Osteocyte (in vitro differentiated cells): ENCODE results near the gene TMEM132C. TPM values are rescaled to one million over a fixed set of nuclear protein-coding genes. Genes with fewer than 3 reads are reported as not detected.

Experiments
- DNase-seq: peaks from one replicate; pipeline ENCODE4 v3.0.0; 2021; ENCODE audit warnings: mixed read lengths; ENCODE audit not compliant: unreplicated experiment; ENCODE audit errors: extremely low spot score
- H3K27ac Mint-ChIP-seq: one replicate; pipeline ENCODE4 v1.8.0; 2021; ENCODE audit warnings: mild to moderate bottlenecking, mixed read lengths; ENCODE audit not compliant: unreplicated experiment
- H3K27me3 Mint-ChIP-seq: one replicate; pipeline ENCODE4 v1.8.0; 2021; ENCODE audit warnings: mixed read lengths; ENCODE audit not compliant: unreplicated experiment
- H3K36me3 Mint-ChIP-seq: one replicate; pipeline ENCODE4 v1.8.0; 2021; ENCODE audit warnings: mixed read lengths; ENCODE audit not compliant: unreplicated experiment
- H3K4me1 Mint-ChIP-seq: one replicate; pipeline ENCODE4 v1.8.0; 2021; ENCODE audit warnings: mixed read lengths; ENCODE audit not compliant: unreplicated experiment
- H3K4me3 Mint-ChIP-seq: one replicate; pipeline ENCODE4 v1.8.0; 2021; ENCODE audit warnings: mild to moderate bottlenecking, moderate library complexity, mixed read lengths; ENCODE audit not compliant: unreplicated experiment
- H3K9me3 Mint-ChIP-seq: one replicate; pipeline ENCODE4 v1.8.0; 2021; ENCODE audit warnings: mixed read lengths; ENCODE audit not compliant: unreplicated experiment
- CTCF ChIP-seq: fragments of 200-600 bp; sonication (generic); IDR thresholded peaks from 2 replicates; pipeline ENCODE4 v1.5.0; 2021; ENCODE audit warnings: antibody characterized with exemption, mild to moderate bottlenecking, moderate library complexity
- total RNA-seq: library from RNA; stranded (reverse); gene quantifications from 2 replicates; pipeline ENCODE4 v1.2.1, GENCODE V29; 2021

Gene TMEM132C
- total RNA-seq, 1 donor from 2014 or later, result not detected

GRCh38 chr12:128509170-128509569 is 242.2 kb downstream of the TMEM132C start:
- DNase-seq, result no peak
- peaks cover 36% of the 10 kb centered on the region for H3K9me3 Mint-ChIP-seq
- TF ChIP-seq CTCF, result no peak
- no peak overlapping the region for H3K27ac Mint-ChIP-seq
- no peaks in the 10 kb centered on the region for H3K4me1 Mint-ChIP-seq
- no peak overlapping the region for H3K4me3 Mint-ChIP-seq
- H3K27me3 Mint-ChIP-seq, result no peaks in the 10 kb centered on the region
- H3K36me3 Mint-ChIP-seq, result no peaks in the 10 kb centered on the region

- DNase-seq, result no peak
- no peak for TF ChIP-seq CTCF
- Mint-ChIP-seq H3K27me3 (no peaks in the 10 kb centered on the region), H3K27ac (no peak overlapping the region), H3K4me1 (no peaks in the 10 kb centered on the region), H3K36me3 (no peaks in the 10 kb centered on the region), H3K9me3 (peaks cover 36% of the 10 kb centered on the region), H3K4me3 (no peak overlapping the region)
Measured at GRCh38 chr12:128510511-128510910, 243.5 kb downstream of the TMEM132C start.

DNA sequence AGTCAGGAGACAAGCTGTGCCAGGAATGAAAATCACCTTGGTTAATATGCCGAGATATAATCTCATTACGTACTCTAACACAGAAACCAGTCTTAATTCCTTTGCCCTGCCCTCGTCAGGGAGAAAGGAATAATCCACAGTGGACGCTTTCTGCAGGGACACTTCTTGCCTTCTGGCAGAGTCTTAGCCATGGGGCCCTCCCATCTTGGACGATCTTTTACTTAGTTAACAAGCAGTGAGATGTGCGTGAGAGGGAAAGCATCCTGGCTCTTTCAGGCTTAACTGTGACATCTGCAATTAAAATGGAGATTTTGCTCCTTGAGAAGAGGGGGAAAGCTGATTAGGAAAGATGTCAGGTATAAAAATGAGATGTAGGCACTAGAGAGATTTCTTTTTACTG is 246.4 kb downstream of the TMEM132C start:
- Mint-ChIP-seq H3K4me1 (no peaks in the 10 kb centered on the region), H3K27ac (no peak overlapping the region), H3K9me3 (peaks cover 34% of the 10 kb centered on the region), H3K36me3 (no peaks in the 10 kb centered on the region), H3K4me3 (no peak overlapping the region), H3K27me3 (no peaks in the 10 kb centered on the region)
- no peak for TF ChIP-seq CTCF
- DNase-seq, result no peak

DNA sequence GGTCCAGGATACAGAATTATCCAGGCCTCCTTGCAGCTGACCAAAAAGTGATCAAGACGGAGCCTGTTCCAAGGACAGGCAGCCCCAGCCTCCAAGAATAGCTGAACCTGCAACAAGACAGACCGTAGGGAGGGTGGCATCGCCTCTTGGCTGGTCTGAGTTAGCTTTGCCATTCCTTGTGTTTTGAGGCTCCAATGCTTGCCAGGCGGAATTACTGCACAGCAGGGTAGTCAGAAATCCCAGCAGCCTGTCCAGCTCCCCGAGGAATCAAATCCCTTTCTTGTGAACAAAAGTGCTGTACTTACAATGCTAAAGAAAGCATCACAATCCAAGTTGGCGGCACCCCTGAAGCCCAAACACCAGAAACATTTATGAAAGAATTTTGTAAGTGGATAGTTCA is 246.9 kb downstream of the TMEM132C start:
- no peak overlapping the region for H3K27ac Mint-ChIP-seq

GRCh38 chr12:128518644-128519043 is 251.7 kb downstream of the TMEM132C start:
- no peak for TF ChIP-seq CTCF
- Mint-ChIP-seq H3K27me3 (no peaks in the 10 kb centered on the region), H3K4me3 (no peak overlapping the region), H3K4me1 (no peaks in the 10 kb centered on the region), H3K9me3 (peaks cover 27% of the 10 kb centered on the region), H3K27ac (no peak overlapping the region), H3K36me3 (no peaks in the 10 kb centered on the region)
- DNase-seq, result no peak

More for the DNA sequence above, 246.9 kb downstream of the TMEM132C start:
- H3K9me3 Mint-ChIP-seq, result peaks cover 29% of the 10 kb centered on the region
- no peak for TF ChIP-seq CTCF
- no peak for DNase-seq
- no peaks in the 10 kb centered on the region for H3K36me3 Mint-ChIP-seq
- no peaks in the 10 kb centered on the region for H3K27me3 Mint-ChIP-seq
- H3K4me3 Mint-ChIP-seq, result no peak overlapping the region
- no peaks in the 10 kb centered on the region for H3K4me1 Mint-ChIP-seq
